ENCODE results near the gene EFNA5.
A peak's percentile ranks its signal among the peaks of the same experiment; 100 is the strongest.

The EFNA5 gene

DNA sequence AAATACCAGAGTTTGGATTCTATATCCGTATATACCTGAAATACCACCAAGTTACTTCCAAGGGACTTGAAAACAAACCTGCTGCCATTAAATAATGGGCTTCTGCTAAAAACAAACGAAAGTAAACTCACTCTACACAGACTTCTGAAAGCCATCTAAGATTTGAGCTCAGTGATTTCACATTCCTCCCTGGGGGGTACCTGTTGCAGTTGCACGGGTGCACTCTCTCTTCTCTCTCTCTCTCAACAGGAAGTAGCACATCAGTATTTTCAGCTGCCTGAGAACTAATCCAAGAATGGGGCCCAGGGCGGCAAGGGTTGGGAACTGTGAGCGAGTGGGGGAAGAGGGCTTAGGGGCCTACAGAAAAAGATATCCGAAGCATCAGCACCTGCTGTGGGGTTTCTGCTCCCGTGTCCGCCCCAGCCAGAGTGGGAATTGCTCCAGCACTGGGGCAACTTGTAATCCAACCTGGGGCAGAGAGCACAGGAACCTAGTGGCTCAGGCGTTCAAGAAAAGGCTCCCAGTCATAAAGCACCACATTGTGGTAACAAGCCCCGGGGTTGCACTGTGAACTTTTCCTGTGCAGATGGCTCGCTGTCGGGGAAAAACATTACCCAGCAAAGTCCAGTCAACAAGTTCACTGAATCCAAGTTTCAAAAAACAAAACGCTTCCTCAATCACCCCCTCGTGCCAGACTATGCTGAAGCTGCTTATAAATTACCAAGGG is 99.8 kb downstream of the EFNA5 start:
- DNase-seq = peak; percentile 37
- Mint-ChIP-seq H3K9me3 (no peaks in the 10 kb centered on the region), H3K4me1 (ENCODE audit: low read depth) (peaks cover 17% of the 10 kb centered on the region), H3K4me3 (peak overlapping the region; percentile 77), H3K27ac (no peak overlapping the region), H3K27me3 (peaks cover 33% of the 10 kb centered on the region), H3K36me3 (ENCODE audit: low read depth) (no peaks in the 10 kb centered on the region)

DNA sequence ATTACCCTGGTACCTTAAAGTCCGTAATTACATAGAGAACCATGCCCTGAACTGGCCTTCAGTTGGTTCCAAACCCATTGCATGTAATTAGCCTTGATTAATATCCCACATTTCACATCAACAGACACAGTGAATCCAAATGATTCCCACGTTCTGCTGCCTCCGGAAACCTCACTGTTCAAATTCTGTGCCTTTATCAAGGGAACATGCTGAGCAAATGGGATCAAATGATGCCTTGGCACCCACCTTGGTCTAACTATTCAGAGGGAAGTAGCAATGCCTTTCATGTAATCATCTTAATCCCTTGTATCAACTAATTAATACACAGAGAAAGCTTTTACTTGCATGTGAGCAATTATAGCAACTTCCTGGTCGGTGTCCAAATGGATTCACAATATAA is 100.6 kb downstream of the EFNA5 start:
- Mint-ChIP-seq H3K27me3 (peaks cover 36% of the 10 kb centered on the region), H3K27ac (no peak overlapping the region), H3K36me3 (ENCODE audit: low read depth) (no peaks in the 10 kb centered on the region), H3K9me3 (no peaks in the 10 kb centered on the region), H3K4me1 (ENCODE audit: low read depth) (peaks cover 17% of the 10 kb centered on the region), H3K4me3 (no peak overlapping the region)
- no peak for DNase-seq

DNA sequence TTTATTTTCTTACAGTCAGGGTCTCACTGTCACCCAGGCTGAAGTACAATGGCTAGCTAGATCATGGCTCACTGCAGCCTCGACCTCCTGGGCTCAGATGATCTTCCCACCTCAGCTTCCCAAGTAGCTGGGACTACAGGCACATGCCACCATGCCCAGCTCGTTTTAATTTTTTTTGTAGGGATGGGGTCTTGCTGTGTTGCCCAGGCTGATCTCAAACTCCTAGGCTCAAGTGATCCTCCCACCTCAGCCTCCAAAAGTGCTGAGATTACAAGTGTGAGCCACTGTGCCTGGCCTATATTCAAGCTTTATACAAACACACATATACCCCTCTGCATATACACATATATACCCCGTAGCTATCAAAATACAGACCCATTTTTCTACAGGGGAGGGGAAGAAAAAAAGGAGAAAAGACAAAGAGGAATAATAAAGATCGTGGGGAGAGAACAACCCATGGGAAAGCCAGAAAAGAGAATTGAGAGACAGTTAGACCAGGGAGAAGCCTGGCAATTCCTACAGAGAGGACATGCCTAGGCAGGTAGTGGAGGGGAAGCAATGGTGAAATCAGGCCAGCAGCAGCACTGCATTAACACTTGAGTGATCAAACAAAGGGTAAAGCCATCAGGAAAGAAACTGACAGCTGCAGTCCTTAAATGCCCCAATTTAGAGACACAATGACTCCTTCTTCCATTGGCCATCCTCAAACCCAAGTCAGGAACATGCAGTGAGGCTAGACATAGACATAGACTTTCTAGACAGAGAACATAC is 102.7 kb downstream of the EFNA5 start:
- Mint-ChIP-seq H3K4me1 (ENCODE audit: low read depth) (peaks cover 17% of the 10 kb centered on the region), H3K36me3 (ENCODE audit: low read depth) (no peaks in the 10 kb centered on the region)

DNA sequence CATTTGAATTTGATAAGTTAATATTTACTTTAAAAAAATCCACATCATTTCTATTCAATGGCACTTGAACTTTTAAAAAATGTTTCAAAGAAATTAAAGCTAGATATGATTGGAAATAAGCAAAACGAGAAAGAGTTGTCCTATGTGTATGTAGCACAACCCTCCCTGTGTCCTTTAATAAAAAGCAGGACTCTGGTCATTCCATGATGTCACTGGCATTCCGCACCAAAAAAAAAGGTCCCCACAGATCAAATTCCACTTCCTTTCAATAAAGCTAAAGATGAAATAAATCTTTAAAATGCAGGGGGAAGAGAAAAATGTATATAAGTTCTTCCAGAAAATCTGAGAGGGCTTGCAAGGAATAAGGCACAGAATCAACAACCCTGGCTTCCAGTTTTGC is 103.8 kb downstream of the EFNA5 start:
- no peak overlapping the region for H3K4me3 Mint-ChIP-seq
- peaks cover 15% of the 10 kb centered on the region for H3K4me1 Mint-ChIP-seq (ENCODE audit: low read depth)
- H3K9me3 Mint-ChIP-seq = no peaks in the 10 kb centered on the region
- H3K27me3 Mint-ChIP-seq = peaks cover 15% of the 10 kb centered on the region
- no peak for DNase-seq
- H3K36me3 Mint-ChIP-seq (ENCODE audit: low read depth) = no peaks in the 10 kb centered on the region
- H3K27ac Mint-ChIP-seq = no peak overlapping the region

More for the DNA sequence above, 102.7 kb downstream of the EFNA5 start:
- H3K4me3 Mint-ChIP-seq = no peak overlapping the region
- DNase-seq = no peak
- peaks cover 24% of the 10 kb centered on the region for H3K27me3 Mint-ChIP-seq
- no peak overlapping the region for H3K27ac Mint-ChIP-seq
- no peaks in the 10 kb centered on the region for H3K9me3 Mint-ChIP-seq

DNA sequence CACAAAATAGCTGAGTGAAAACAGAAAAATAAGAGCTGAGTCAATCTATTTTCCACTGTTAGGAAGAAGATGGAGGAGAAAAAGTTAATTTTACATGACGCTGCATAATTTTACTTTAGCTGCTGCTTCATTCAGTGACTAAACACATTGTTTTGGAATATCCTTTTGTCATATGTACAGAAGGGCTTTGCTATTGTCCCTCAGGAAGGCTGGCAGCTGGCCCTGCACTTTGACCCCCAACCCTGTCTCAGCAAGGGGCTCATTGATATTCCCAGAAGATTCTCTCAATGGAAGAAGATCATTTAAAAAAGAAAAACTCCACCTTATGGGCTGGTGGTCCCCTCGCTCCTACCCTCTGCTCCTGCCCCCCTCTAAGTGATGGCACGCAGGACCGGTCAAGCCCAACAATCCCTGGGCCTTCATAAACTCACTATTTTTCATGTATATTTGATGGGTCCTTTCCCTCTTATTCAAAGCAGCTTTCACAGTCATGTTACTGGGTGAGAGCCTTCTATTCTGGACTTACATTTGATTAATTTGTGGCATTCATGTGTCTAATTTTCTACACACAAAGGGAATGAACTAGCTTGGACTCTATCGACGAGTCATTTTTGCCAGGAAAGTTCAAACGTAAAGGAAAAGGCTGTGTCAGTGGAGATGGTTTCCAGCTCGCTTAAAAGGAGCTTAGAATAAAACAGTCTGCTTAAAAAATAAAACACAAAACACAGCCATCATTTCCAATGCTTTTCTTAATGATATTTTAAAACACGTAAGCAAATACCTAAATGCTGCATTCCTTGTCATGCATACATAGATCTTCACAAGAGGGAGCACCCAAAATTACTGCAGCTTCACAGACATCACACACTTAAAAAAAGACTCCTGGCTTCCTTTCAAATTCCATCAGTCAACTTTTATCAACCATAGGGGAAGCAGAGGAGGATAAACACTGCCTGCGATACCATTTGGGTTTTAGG is 104.7 kb downstream of the EFNA5 start:
- Mint-ChIP-seq H3K9me3 (no peaks in the 10 kb centered on the region), H3K4me1 (ENCODE audit: low read depth) (peaks cover 6% of the 10 kb centered on the region), H3K27ac (no peak overlapping the region), H3K36me3 (ENCODE audit: low read depth) (no peaks in the 10 kb centered on the region), H3K4me3 (no peak overlapping the region), H3K27me3 (peaks cover 13% of the 10 kb centered on the region)
- DNase-seq = no peak

DNA sequence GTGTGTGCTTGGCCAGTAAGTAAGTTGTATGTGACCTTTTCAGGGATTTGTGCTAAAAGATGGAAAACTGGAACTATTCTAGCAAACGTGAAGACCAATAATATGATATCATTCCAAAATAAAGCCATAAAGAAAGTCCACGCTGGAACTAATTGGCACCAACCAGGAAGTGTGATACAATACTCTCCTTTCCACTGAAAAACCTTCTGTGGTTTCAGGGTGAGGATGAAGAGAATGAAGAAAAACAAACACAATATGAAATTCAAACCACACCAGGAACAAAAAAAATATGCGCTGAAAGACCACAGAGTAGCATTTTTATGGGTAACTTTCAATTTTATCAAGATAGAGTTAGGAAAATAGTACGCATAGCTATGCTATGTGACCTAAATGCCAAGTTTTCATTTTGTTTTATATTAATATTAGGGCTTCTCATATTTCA is 105.8 kb downstream of the EFNA5 start:
- Mint-ChIP-seq H3K36me3 (ENCODE audit: low read depth) (no peaks in the 10 kb centered on the region), H3K4me1 (ENCODE audit: low read depth) (no peaks in the 10 kb centered on the region), H3K27ac (no peak overlapping the region), H3K9me3 (no peaks in the 10 kb centered on the region), H3K27me3 (peaks cover 13% of the 10 kb centered on the region), H3K4me3 (no peak overlapping the region)
- DNase-seq = no peak

DNA sequence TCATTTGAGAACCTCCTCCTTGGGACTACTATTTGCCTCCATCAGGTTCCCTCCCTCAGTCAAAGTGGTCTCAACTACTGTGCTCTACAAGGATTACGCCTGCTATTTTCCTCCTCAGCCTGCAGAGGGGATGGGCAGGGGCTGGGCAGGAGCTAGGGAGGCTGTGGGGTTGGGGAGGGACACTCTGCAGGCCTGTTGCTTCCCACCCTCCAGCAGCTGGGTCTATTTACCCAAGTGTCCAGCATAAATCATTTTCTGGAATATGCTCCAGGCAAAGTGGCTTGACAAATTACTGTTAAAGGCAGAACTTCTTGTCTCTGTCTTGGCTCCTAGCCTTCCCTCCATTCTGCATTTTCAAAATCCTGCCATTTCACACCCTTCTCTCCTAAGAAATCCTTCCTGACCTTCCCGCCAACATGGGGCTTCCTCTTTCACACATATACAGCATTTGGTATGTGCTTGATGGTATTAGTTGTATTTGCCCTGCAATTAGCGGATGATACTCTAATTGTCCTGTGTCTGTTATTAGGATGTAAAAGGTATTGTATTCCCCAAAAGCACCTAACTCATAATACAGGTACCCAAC is 106.7 kb downstream of the EFNA5 start:
- H3K36me3 Mint-ChIP-seq (ENCODE audit: low read depth) = no peaks in the 10 kb centered on the region
- no peak overlapping the region for H3K27ac Mint-ChIP-seq
- H3K9me3 Mint-ChIP-seq = no peaks in the 10 kb centered on the region
- H3K4me1 Mint-ChIP-seq (ENCODE audit: low read depth) = no peaks in the 10 kb centered on the region
- no peak for DNase-seq
- no peak overlapping the region for H3K4me3 Mint-ChIP-seq
- H3K27me3 Mint-ChIP-seq = peaks cover 13% of the 10 kb centered on the region

DNA sequence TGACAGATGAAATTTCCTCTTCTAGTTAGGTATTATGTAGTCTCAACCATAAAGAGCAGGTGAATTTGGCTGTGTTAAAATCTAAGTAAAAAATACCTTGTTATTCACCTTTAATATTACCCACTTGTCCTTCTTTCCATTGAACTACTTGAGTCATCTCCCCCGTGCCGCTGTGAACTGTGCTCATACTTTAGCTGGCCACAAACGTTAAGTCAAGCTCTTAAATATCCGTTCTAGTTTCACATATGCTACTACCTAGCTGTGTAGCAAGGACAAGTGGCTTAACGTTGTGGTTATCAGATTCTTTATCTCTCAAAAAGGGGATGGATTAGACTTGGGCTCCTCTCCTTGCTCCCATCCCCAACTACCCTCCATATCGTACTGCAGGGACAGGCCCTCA is 110.4 kb downstream of the EFNA5 start:
- Mint-ChIP-seq H3K27ac (no peak overlapping the region), H3K4me1 (ENCODE audit: low read depth) (no peaks in the 10 kb centered on the region), H3K27me3 (peaks cover 7% of the 10 kb centered on the region), H3K4me3 (no peak overlapping the region), H3K9me3 (no peaks in the 10 kb centered on the region), H3K36me3 (ENCODE audit: low read depth) (no peaks in the 10 kb centered on the region)
- no peak for DNase-seq

DNA sequence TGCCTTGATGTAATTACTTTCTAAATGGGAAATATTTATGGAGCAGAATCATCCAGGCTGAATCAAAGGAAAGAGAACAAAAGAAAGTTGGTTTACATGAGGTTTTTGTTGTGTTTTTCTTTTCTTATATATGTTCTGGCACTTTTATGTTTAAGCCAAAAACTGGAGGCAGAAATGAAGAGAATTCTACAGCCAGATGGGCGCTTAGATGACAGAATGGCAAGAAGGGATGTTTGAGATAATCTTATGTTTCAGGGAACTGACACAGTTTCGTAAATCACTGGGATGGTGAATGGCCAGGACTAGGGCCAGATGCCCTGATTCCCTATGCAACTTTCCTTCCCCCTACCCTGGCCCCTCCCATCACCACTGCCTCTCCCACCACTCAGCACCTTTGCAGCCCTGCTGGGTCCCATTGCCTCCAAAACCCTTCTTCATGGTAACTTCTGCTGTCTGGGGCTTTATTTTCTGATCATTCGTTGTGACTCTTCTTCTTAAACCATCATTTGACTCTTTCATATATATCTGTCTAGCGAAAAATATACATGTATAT is 111.8 kb downstream of the EFNA5 start:
- Mint-ChIP-seq H3K27ac (no peak overlapping the region), H3K9me3 (no peaks in the 10 kb centered on the region), H3K27me3 (peaks cover 4% of the 10 kb centered on the region), H3K4me1 (ENCODE audit: low read depth) (no peaks in the 10 kb centered on the region), H3K4me3 (no peak overlapping the region), H3K36me3 (ENCODE audit: low read depth) (no peaks in the 10 kb centered on the region)
- DNase-seq = no peak

DNA sequence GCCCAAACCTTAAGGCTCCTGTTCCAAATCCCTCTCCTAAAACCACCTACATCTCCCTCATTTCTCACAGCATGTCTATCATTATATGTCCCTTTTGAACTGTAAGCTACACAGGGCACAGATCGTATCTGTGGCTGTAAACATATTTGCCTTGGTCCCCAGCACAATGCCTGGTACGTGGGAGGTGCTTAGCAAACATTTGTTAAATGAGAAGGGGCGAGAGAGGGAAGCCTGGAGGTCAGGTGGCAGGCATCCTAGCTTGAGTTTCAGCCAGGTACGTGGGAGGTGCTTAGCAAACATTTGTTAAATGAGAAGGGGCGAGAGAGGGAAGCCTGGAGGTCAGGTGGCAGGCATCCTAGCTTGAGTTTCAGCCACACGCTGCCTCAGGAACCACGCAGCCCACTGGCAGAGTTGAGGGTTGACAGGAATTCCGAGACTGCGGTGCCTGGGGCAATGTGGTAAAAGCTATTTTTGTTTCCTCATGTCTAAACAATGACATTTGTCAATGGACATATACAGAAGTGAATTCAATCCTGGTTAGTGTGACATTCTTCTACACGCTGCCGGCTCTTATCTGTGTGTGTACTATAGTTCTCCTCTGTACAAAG is 113.6 kb downstream of the EFNA5 start:
- no peak overlapping the region for H3K4me3 Mint-ChIP-seq
- no peaks in the 10 kb centered on the region for H3K4me1 Mint-ChIP-seq (ENCODE audit: low read depth)
- no peaks in the 10 kb centered on the region for H3K36me3 Mint-ChIP-seq (ENCODE audit: low read depth)
- DNase-seq = no peak
- no peak overlapping the region for H3K27ac Mint-ChIP-seq
- no peaks in the 10 kb centered on the region for H3K27me3 Mint-ChIP-seq
- H3K9me3 Mint-ChIP-seq = no peaks in the 10 kb centered on the region

DNA sequence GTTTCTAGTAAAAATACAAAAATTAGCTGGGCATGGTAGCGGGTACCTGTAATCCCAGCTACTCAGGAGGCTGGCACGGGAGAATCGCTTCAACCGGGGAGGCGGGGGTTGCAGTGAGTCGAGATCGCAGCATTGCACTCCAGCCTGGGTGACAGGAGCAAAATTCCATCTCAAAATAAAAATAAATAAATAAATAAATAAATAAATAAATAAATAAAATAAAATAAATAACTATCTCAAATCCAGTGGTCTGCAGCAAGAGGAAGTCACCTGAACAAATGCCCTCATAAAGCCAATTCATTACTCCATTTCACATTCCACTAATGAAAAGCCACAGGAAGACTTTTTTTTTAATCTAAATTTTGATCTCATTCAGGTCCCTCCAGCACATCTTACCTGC is 114.2 kb downstream of the EFNA5 start:
- no peaks in the 10 kb centered on the region for H3K4me1 Mint-ChIP-seq (ENCODE audit: low read depth)
- H3K36me3 Mint-ChIP-seq (ENCODE audit: low read depth) = no peaks in the 10 kb centered on the region
- H3K9me3 Mint-ChIP-seq = no peaks in the 10 kb centered on the region
- no peak for DNase-seq
- no peak overlapping the region for H3K4me3 Mint-ChIP-seq
- H3K27me3 Mint-ChIP-seq = no peaks in the 10 kb centered on the region
- H3K27ac Mint-ChIP-seq = no peak overlapping the region

DNA sequence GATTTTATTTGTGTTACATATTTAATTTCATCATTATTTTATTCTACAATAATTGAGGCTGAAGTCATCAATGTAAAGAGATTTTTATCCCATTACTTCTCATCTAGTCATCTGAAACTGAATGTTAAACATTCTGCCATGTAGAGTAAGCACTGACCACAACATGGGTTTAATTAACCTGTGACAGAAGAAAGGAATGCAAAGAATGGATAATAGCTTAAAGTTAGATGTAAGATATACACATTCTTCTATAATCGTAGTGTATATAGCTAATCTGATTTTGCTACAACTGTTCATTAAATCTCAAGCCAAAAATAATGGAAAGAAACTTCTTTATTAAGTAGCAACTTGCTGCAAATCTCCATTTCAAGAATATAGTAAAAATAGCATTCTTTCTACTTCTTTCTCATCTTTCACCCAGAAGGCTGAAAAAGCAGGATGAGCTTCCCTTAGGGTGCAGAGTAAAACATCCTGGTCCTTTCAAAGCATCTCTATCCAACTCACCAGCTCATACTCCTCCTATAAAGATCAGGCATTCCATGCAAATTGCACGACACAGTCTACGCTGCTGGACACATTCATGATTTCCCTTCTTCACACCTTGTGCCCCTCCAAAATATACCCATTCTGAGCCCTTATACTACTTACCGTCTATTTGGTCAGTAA is 115.2 kb downstream of the EFNA5 start:
- Mint-ChIP-seq H3K9me3 (no peaks in the 10 kb centered on the region), H3K4me1 (ENCODE audit: low read depth) (no peaks in the 10 kb centered on the region), H3K27me3 (no peaks in the 10 kb centered on the region), H3K4me3 (no peak overlapping the region), H3K27ac (no peak overlapping the region), H3K36me3 (ENCODE audit: low read depth) (no peaks in the 10 kb centered on the region)
- no peak for DNase-seq

DNA sequence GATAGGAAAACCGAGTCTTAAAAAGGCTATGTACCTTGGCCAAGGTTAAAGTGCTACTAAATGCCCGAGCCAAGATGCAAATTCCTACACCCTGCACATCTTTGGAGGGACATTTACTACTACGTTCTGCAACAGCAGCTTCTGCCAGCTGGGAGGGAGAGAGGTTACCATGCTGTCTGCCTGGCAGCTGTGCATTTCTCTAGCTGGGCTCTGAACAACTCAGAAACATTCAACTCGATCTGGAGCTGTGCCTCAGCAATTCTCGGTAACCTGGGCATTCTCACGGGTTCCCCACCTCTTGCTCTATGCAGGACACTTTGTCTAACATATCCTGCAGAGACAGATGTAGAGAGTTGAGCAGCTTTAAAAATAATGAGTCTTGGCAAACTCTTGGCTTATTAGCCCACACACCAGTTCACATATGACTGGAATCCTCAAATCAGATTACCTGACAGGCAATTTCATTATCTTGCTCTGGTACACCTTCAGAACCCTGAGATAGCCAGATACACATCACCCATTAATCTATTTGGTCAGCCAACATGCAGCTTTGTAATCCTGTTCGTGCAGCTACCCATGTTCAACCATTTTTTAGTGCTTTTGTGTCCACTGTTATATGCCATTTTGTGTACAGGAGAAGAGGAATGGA is 115.8 kb downstream of the EFNA5 start:
- H3K27ac Mint-ChIP-seq = no peak overlapping the region
- H3K9me3 Mint-ChIP-seq = no peaks in the 10 kb centered on the region
- H3K27me3 Mint-ChIP-seq = no peaks in the 10 kb centered on the region
- no peaks in the 10 kb centered on the region for H3K4me1 Mint-ChIP-seq (ENCODE audit: low read depth)
- no peak for DNase-seq
- no peaks in the 10 kb centered on the region for H3K36me3 Mint-ChIP-seq (ENCODE audit: low read depth)
- no peak overlapping the region for H3K4me3 Mint-ChIP-seq
